SU-DHL-6 (cell line): ENCODE data around the gene CREB5.

Experiments
- H2AFZ ChIP-seq: fragments of 200-600 bp; sonication (generic); 2 replicates; pipeline ENCODE4 v1.6.1; 2014; ENCODE audit warnings: low read depth, mild to moderate bottlenecking, moderate library complexity, mixed read lengths, antibody characterized with exemption, low read length; ENCODE audit not compliant: severe bottlenecking
- H3F3A ChIP-seq: fragments of 200-600 bp; shearing (Covaris generic); 2 replicates; pipeline ENCODE4 v1.6.0; 2016; ENCODE audit warnings: antibody characterized with exemption, mild to moderate bottlenecking; ENCODE audit not compliant: insufficient read depth
- H3K27ac ChIP-seq: fragments of 200-600 bp; sonication (generic); 2 replicates; pipeline ENCODE4 v1.5.1; 2016; ENCODE audit warnings: low read depth, mild to moderate bottlenecking, low read length, moderate library complexity, mixed read lengths
- H3K27me3 ChIP-seq: fragments of 200-600 bp; sonication (generic), shearing (Covaris generic); 2 replicates; pipeline ENCODE4 v1.6.0; 2014; ENCODE audit warnings: mild to moderate bottlenecking, low read length
- H3K36me3 ChIP-seq: fragments of 200-600 bp; sonication (generic); 2 replicates; pipeline ENCODE4 v1.6.1; 2014; ENCODE audit warnings: mild to moderate bottlenecking, low read length, mixed read lengths
- H3K4me2 ChIP-seq: fragments of 300-600, 200-600 bp; shearing (Covaris generic), sonication (generic); 2 replicates; pipeline ENCODE4 v1.6.0; 2014; ENCODE audit warnings: low read length, low read depth, mild to moderate bottlenecking; ENCODE audit not compliant: poor library complexity, severe bottlenecking
- H3K4me3 ChIP-seq: fragments of 200-600 bp; sonication (generic); 2 replicates; pipeline ENCODE4 v1.5.1; 2014; ENCODE audit warnings: antibody characterized with exemption, low read length, mild to moderate bottlenecking, mixed read lengths; ENCODE audit not compliant: insufficient read depth, poor library complexity, severe bottlenecking
- H3K79me2 ChIP-seq: fragments of 200-600 bp; sonication (generic); 2 replicates; pipeline ENCODE4 v1.6.1; 2014; ENCODE audit warnings: mild to moderate bottlenecking, low read length, moderate library complexity; ENCODE audit not compliant: insufficient read depth
- H3K9ac ChIP-seq: fragments of 200-600 bp; sonication (generic); 2 replicates; pipeline ENCODE4 v1.7.0; 2014; ENCODE audit warnings: mild to moderate bottlenecking, low read length
- H3K9me2 ChIP-seq: fragments of 200-600 bp; sonication (generic); replicated peaks from 2 replicates; pipeline ENCODE4 v1.6.1; 2014; ENCODE audit warnings: low read length; ENCODE audit not compliant: insufficient read depth
- H3K9me3 ChIP-seq: fragments of 200-600 bp; sonication (generic); 2 replicates; pipeline ENCODE4 v1.6.1; 2014; ENCODE audit warnings: low read length, mixed read lengths; ENCODE audit not compliant: insufficient read depth
- H4K20me1 ChIP-seq: fragments of 200-600 bp; sonication (generic); 2 replicates; pipeline ENCODE4 v1.6.1; 2014; ENCODE audit warnings: low read depth, mild to moderate bottlenecking, antibody characterized with exemption, low read length, moderate library complexity, mixed read lengths
- CTCF ChIP-seq: fragments of 200-600 bp; sonication (generic); IDR thresholded peaks from one replicate; pipeline ENCODE4 v1.5.1; 2017; ENCODE audit warnings: antibody characterized with exemption, mild to moderate bottlenecking, low read length, moderate library complexity; ENCODE audit not compliant: insufficient read depth, poor library complexity, severe bottlenecking
- EZH2phosphoT487 ChIP-seq: fragments of 200-600 bp; sonication (generic), shearing (Covaris generic); conservative IDR thresholded peaks from 2 replicates; pipeline ENCODE4 v1.6.1; 2018; ENCODE audit warnings: mild to moderate bottlenecking, antibody characterized with exemption, low read length, moderate library complexity, mixed read lengths

CREB5 gene

GRCh38 chr7:28615091-28615490 is 202.8 kb downstream of the CREB5 start:
- Histone ChIP-seq H3K9ac (no peak overlapping the region), H3K4me2 (no peak overlapping the region), H3K4me3 (no peak overlapping the region), H4K20me1 (peaks cover 13% of the 10 kb centered on the region; the same call in 1 of the 2 replicates), H2AFZ (no peak overlapping the region), H3K27me3 (no peaks in the 10 kb centered on the region), H3K9me3 (no peaks in the 10 kb centered on the region), H3K79me2 (peaks cover 26% of the 10 kb centered on the region), H3K9me2 (no peaks in the 10 kb centered on the region), H3K27ac (no peak overlapping the region), H3K36me3 (no peaks in the 10 kb centered on the region), H3F3A (no peaks in the 10 kb centered on the region)
- peak; percentile 38 for TF ChIP-seq CTCF
- no peak for TF ChIP-seq EZH2phosphoT487

DNA sequence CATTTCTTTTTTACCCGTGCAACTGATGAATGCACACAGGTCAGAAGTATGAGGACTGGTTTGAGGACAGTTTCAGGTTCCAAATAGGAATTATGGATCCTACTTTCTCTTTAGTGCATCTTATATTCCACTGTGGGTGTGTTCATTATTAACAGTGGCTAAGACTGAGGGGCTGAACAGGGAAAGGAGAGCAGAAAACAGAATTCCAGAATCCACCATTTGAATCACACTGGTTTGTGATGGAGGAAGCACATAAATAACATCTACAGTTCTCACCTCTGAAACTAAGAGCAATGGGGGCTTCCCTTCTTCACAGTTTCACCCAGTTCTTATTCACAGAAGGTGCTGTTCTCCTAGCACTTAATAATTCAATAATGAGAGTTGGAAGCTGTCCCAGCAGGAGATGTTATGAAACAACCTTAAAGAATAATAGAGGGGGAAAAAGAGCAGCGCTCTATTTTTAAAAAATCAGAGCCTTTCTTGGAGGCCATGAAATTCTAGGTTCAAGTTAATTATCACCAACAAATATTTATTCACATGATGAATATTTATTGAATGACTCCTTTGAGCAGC is 205.1 kb downstream of the CREB5 start:
- H3F3A ChIP-seq: no peaks in the 10 kb centered on the region
- no peak for TF ChIP-seq CTCF
- no peak for TF ChIP-seq EZH2phosphoT487
- no peak overlapping the region for H2AFZ ChIP-seq
- no peaks in the 10 kb centered on the region for H3K9me2 ChIP-seq
- no peak overlapping the region for H3K27ac ChIP-seq
- H3K36me3 ChIP-seq: no peaks in the 10 kb centered on the region
- no peak overlapping the region for H3K4me3 ChIP-seq
- H4K20me1 ChIP-seq: peaks cover 13% of the 10 kb centered on the region; the same call in 1 of the 2 replicates
- no peak overlapping the region for H3K9ac ChIP-seq
- no peaks in the 10 kb centered on the region for H3K9me3 ChIP-seq
- H3K79me2 ChIP-seq: peaks cover 25% of the 10 kb centered on the region
- no peaks in the 10 kb centered on the region for H3K27me3 ChIP-seq
- H3K4me2 ChIP-seq: no peak overlapping the region

- TF ChIP-seq EZH2phosphoT487: no peak
- no peak for TF ChIP-seq CTCF
- Histone ChIP-seq H3F3A (no peaks in the 10 kb centered on the region), H2AFZ (no peak overlapping the region), H3K27ac (no peak overlapping the region), H4K20me1 (peaks cover 11% of the 10 kb centered on the region; the same call in 1 of the 2 replicates), H3K4me3 (no peak overlapping the region), H3K27me3 (no peaks in the 10 kb centered on the region), H3K4me2 (no peak overlapping the region), H3K36me3 (no peaks in the 10 kb centered on the region), H3K9ac (no peak overlapping the region), H3K79me2 (peaks cover 25% of the 10 kb centered on the region), H3K9me3 (no peaks in the 10 kb centered on the region), H3K9me2 (no peaks in the 10 kb centered on the region)
These were observed 206.1 kb downstream of the CREB5 start for GRCh38 chr7:28618383-28618782.
